ENCODE data around the gene NR4A2.

DNA sequence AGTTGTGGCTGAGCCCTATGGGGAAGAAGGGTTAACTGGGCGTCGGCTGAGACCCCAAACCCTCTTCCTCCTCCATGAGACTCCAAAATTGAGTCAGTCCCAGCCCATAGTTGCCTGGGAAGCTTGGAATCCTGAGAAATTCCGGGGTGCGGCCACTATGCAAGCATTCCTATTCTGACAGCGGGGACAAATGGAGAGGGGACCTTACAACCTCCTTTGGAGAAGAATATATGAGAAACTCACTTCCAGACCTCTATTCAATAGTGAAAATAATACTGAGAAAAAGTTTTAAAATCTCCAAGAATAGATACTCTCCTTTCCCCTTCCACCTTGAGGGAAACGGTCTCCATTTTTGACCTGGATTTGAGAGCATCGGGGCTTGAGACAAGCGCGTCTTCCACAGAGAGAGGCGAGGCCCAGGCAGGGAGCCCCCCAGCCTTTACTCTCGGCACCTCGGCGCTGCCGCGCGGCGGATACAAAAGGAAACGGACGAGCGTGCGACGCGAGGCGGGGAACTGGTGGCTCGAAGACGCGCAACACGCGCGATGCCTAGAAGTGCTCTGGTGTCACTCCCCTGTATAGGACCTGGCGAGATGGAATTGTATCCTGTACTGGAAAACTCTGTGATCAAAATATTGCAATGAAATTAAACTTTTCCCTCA, 11.1 kb downstream of the NR4A2 start:
- TF ChIP-seq EZH2 (IDR thresholded peaks at IDR 0.05; ENCODE audit: borderline replicate concordance, low read depth, low read length, poor library complexity, severe bottlenecking): no peak
- TF ChIP-seq, protein P1, sequence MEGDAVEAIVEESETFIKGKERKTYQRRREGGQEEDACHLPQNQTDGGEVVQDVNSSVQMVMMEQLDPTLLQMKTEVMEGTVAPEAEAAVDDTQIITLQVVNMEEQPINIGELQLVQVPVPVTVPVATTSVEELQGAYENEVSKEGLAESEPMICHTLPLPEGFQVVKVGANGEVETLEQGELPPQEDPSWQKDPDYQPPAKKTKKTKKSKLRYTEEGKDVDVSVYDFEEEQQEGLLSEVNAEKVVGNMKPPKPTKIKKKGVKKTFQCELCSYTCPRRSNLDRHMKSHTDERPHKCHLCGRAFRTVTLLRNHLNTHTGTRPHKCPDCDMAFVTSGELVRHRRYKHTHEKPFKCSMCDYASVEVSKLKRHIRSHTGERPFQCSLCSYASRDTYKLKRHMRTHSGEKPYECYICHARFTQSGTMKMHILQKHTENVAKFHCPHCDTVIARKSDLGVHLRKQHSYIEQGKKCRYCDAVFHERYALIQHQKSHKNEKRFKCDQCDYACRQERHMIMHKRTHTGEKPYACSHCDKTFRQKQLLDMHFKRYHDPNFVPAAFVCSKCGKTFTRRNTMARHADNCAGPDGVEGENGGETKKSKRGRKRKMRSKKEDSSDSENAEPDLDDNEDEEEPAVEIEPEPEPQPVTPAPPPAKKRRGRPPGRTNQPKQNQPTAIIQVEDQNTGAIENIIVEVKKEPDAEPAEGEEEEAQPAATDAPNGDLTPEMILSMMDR (conservative IDR thresholded peaks at IDR 0.05; ENCODE audit: low read depth, low read length): no peak
